ENCODE measurements around the gene DLEU7.

Gene DLEU7

GRCh38 chr13:50846861-50847475 is 3.5 kb upstream of the DLEU7 start:
- H3F3A ChIP-seq (ENCODE audit: low read depth) = no peaks in the 10 kb centered on the region
- H2AFZ ChIP-seq (ENCODE audit: low read length) = peak overlapping the region; percentile 59
- TF ChIP-seq EZH2phosphoT487 (IDR thresholded peaks at IDR 0.05; ENCODE audit: borderline replicate concordance) (no peak), CTCF (conservative IDR thresholded peaks at IDR 0.05; ENCODE audit: low read length) (no peak)
- no peak overlapping the region for H3K9ac ChIP-seq (ENCODE audit: low read depth, low read length, poor library complexity, severe bottlenecking)
- no peaks in the 10 kb centered on the region for H3K79me2 ChIP-seq (ENCODE audit: insufficient read depth, low read length)
- H4K20me1 ChIP-seq (ENCODE audit: insufficient read depth, low read length, poor library complexity, severe bottlenecking) = no peaks in the 10 kb centered on the region
- H3K9me3 ChIP-seq (ENCODE audit: insufficient read depth, low read depth, low read length) = no peaks in the 10 kb centered on the region
- no peaks in the 10 kb centered on the region for H3K36me3 ChIP-seq (ENCODE audit: insufficient read depth, low read length)
- H3K9me2 ChIP-seq (replicated peaks; ENCODE audit: low read depth, low read length) = no peaks in the 10 kb centered on the region
- H3K4me1 ChIP-seq (ENCODE audit: insufficient read depth, low read length, poor library complexity, severe bottlenecking) = peaks cover 35% of the 10 kb centered on the region
- peak overlapping the region; percentile 21 for H3K4me2 ChIP-seq (ENCODE audit: low read depth, low read length, poor library complexity, severe bottlenecking)
- H3K27me3 ChIP-seq (ENCODE audit: insufficient read depth, low read length, poor library complexity, severe bottlenecking) = no peaks in the 10 kb centered on the region
- no peak overlapping the region for H3K4me3 ChIP-seq (ENCODE audit: low read length, poor library complexity, severe bottlenecking)

- H3K79me2 ChIP-seq (ENCODE audit: insufficient read depth, low read length) = no peaks in the 10 kb centered on the region
- H3K36me3 ChIP-seq (ENCODE audit: insufficient read depth, low read length) = no peaks in the 10 kb centered on the region
- no peak overlapping the region for H3K4me2 ChIP-seq (ENCODE audit: low read depth, low read length, poor library complexity, severe bottlenecking)
- no peaks in the 10 kb centered on the region for H3K27me3 ChIP-seq (ENCODE audit: insufficient read depth, low read length, poor library complexity, severe bottlenecking)
- no peak overlapping the region for H3K4me3 ChIP-seq (ENCODE audit: low read length, poor library complexity, severe bottlenecking)
- H3K9ac ChIP-seq (ENCODE audit: low read depth, low read length, poor library complexity, severe bottlenecking) = peak overlapping the region; percentile 43
- no peaks in the 10 kb centered on the region for H3F3A ChIP-seq (ENCODE audit: low read depth)
- H4K20me1 ChIP-seq (ENCODE audit: insufficient read depth, low read length, poor library complexity, severe bottlenecking) = no peaks in the 10 kb centered on the region
- peak overlapping the region; percentile 73; the same call in 1 of the 2 replicates for H2AFZ ChIP-seq (ENCODE audit: low read length)
- peaks cover 35% of the 10 kb centered on the region for H3K4me1 ChIP-seq (ENCODE audit: insufficient read depth, low read length, poor library complexity, severe bottlenecking)
- TF ChIP-seq EZH2phosphoT487 (IDR thresholded peaks at IDR 0.05; ENCODE audit: borderline replicate concordance) (no peak), CTCF (conservative IDR thresholded peaks at IDR 0.05; ENCODE audit: low read length) (no peak)
- no peaks in the 10 kb centered on the region for H3K9me3 ChIP-seq (ENCODE audit: insufficient read depth, low read depth, low read length)
- H3K9me2 ChIP-seq (replicated peaks; ENCODE audit: low read depth, low read length) = no peaks in the 10 kb centered on the region
Observed at GRCh38 chr13:50845211-50845610, 1.7 kb upstream of the DLEU7 start.

- H3K27me3 ChIP-seq (ENCODE audit: insufficient read depth, low read length, poor library complexity, severe bottlenecking) = no peaks in the 10 kb centered on the region
- no peak overlapping the region for H2AFZ ChIP-seq (ENCODE audit: low read length)
- no peaks in the 10 kb centered on the region for H3F3A ChIP-seq (ENCODE audit: low read depth)
- H3K9ac ChIP-seq (ENCODE audit: low read depth, low read length, poor library complexity, severe bottlenecking) = no peak overlapping the region
- no peak overlapping the region for H3K4me3 ChIP-seq (ENCODE audit: low read length, poor library complexity, severe bottlenecking)
- no peak for TF ChIP-seq EZH2phosphoT487 (IDR thresholded peaks at IDR 0.05; ENCODE audit: borderline replicate concordance)
- TF ChIP-seq CTCF (conservative IDR thresholded peaks at IDR 0.05; ENCODE audit: low read length) = no peak
- H4K20me1 ChIP-seq (ENCODE audit: insufficient read depth, low read length, poor library complexity, severe bottlenecking) = no peaks in the 10 kb centered on the region
- H3K9me2 ChIP-seq (replicated peaks; ENCODE audit: low read depth, low read length) = no peaks in the 10 kb centered on the region
- H3K9me3 ChIP-seq (ENCODE audit: insufficient read depth, low read depth, low read length) = no peaks in the 10 kb centered on the region
- H3K36me3 ChIP-seq (ENCODE audit: insufficient read depth, low read length) = no peaks in the 10 kb centered on the region
- H3K4me2 ChIP-seq (ENCODE audit: low read depth, low read length, poor library complexity, severe bottlenecking) = no peak overlapping the region
- H3K79me2 ChIP-seq (ENCODE audit: insufficient read depth, low read length) = no peaks in the 10 kb centered on the region
- H3K4me1 ChIP-seq (ENCODE audit: insufficient read depth, low read length, poor library complexity, severe bottlenecking) = peaks cover 35% of the 10 kb centered on the region
Observed at GRCh38 chr13:50844084-50844875, 788 bp upstream of the DLEU7 start.
